ENCODE results near the gene UMODL1. TPM values are rescaled to one million over a fixed set of nuclear protein-coding genes. Genes with fewer than 3 reads are reported as not detected.

UMODL1 gene
- total RNA-seq, 2 donors from 2014 or later, result not detected

DNA sequence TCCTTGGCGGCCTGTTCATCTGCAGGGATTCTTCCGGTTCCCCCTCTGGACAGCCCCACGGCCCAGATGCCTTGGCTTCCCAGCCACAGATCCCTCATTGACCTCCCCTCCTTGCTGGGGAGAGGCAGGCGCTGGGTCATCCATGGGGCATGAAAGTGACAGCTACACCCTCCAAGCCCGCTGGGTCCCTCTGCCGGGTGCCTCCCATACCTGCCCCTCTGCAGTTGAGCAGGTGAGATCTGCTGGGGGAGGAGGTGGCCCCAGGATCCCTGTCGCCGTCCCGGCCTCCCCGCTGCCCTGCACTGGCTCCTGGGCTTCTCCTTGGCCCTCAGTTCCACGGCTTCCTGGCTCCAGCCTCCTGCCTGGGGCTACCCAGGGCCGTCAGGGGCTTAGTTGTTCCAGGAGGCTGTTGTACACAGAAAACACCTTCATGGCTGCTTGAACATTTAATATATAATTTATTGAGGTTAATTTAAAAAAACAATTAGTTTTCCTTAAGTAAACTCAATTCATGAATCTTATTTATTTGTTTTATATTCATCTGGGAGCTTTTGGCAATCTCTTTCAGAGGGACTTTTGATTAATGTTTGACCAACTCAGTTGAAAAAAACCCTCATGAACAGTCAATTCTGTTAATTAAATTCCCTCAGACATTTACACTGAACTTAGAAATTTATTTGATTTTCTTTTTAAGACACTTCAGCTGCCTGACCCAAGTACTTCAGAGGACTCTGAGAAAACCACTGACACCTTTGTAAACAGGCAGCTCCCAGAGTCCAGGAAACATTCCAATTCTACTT, 80.2 kb downstream of the UMODL1 start:
- ATAC-seq (no peak), DNase-seq (no peak)
- intact Hi-C loops (cut with DNase I), result loop anchor here in 1 of 2 donors (5.0 kb wide), 1 partner anchor 291 kb away; no protein-coding TSS in a partner anchor

DNA sequence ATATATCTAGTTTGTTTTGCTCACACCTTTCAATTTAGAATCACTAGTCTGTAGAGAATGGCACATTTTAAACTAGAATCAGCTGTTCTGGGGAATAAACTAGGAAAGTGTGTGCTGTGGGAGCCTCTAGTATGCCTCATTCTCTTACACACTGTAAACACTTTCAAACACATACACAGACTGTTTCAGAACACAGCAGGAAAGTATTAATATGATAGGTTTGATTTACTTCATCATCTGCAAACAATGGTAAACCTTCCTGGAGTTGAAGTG, 80.8 kb downstream of the UMODL1 start:
- ATAC-seq, result no peak
- intact Hi-C loops (cut with DNase I), result loop anchor here in 1 of 2 donors (5.0 kb wide), 1 partner anchor 290 kb away; no protein-coding TSS in a partner anchor
- no peak for DNase-seq

DNA sequence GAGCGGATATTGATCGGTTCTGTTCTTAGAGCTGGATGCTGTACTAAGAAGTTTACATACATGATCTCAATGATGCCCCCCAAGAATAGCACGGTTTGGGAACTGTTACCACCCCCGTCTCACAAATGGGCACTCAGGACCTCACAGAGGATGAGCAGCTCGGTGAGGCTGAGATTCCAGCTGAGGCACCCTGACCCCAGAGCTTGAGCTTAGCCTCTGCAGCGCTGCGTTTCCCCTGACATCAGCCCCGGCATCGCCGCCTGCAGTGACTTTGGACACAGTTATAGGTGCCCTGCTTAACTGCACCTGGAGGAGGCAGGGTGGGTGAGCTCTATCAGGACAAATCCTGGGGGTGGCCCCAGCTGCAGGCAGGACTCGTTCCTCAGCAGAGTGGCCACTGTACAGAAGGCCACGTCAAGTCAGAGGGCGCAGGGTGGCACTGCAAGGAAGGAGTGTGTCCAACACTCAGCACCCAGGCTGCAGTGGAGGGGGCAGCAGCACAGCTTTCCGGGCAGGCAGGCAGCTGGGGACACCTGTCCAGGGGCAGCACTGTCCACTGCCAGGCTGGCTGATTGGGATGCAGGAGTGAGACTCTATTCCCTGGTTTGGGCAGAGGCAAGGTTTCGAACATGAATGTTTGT, 82.0 kb downstream of the UMODL1 start:
- no peak for DNase-seq
- intact Hi-C loops (cut with DNase I), result loop anchor here in 1 of 2 donors (5.0 kb wide), 1 partner anchor 289 kb away; no protein-coding TSS in a partner anchor
- ATAC-seq, result no peak

DNA sequence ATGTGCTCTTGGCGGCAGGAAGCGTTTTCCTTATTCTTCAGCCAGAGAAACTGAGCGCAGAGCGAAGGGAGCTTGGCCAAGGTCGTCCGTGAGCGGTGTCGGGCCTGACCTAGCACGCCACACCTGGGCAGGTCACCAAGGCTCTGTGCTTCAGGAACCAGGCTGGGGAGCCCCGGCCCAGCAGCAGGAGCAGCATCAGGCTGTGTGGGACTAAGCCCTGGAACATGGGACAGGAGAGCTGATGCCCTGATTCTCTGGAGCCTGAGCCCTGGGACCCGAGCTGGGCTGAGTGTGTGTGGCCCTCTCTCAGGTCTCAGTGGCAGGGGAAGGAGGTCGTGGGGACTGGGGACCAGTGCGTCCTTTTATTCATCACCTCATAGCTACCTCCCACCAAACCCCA, 82.6 kb downstream of the UMODL1 start:
- ATAC-seq (no peak), DNase-seq (no peak)
- intact Hi-C loops (cut with DNase I), result loop anchor here in 1 of 2 donors (5.0 kb wide), 1 partner anchor 289 kb away; no protein-coding TSS in a partner anchor

DNA sequence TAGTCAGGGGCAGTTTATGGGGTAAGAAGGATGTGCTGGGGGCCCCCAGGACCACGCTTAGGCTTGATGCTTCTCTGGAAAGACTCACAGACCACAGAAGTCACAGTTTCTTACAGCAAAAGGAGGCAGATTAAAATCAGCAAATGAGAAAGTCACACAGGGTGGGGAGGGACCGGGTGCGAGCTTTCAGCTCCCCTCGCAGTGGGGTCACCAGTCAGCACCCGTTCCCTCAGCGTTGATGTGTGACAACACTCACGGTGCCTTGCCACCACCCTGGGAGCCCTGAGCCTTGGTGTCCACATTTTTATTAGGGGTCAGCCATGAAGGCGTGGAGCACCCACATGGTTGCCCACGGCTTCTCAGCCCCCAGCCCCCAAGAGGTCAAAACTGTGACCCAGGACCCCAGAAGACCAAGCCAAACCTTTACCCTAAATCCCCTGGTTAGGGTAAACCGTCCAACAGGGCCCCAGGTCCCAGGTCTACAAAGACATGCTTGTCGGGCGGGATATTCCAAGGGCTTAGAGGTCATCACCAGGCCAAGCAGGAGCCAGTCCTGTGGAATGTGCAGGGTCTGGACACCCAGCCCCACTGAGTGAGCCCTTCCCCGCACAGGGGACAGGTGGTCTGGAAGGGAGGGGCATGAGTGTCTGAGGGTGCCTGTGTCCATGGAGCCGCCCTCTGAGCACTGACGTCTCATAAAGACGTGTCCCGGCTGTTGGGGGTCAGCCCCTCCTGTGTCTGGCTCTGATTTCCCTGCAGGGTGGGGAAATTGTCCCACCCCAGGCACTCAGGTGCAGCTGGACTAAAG, 83.3 kb downstream of the UMODL1 start:
- DNase-seq (no peak), ATAC-seq (no peak)
- intact Hi-C loops (cut with DNase I), result loop anchor here in 1 of 2 donors (5.0 kb wide), 1 partner anchor 288 kb away; no protein-coding TSS in a partner anchor

DNA sequence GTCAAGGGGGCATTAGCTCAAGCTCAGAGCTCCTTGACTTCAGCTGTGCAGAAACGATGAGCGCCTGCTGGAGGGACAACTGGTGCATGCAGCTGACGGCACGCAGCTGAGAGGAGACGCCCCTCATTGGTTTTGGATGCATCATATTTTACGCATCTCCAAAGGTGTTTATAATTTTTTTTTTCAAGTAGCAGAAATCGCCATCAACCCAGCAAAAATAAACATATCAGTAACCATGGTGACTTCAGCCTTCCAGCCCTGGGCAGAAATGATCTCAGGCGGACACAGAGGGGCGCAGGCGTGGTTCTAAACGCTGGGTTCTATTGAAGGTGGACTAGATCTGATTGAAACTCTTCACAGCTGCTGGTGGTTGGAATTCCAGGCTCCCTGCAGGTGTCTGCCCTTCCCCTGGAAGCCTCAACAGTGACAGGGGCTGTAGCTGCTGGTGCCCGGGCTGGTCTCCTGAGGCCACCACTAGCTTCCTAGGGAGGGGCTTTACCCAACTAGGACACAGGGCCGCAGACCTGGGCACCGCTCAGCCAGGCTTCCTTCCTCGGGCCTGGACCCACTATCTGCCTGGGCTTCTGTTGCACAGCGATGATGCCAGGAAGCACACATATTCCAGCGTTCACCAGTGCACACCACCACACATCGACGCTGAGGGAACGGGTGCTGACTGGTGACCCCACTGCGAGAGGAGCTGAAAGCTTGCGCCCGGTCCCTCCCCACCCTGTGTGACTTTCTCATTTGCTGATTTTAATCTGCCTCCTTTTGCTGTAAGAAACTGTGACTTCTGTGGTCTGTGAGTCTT, 84.1 kb downstream of the UMODL1 start:
- DNase-seq (no peak), ATAC-seq (no peak)
- intact Hi-C loops (cut with DNase I), result no loop called here

DNA sequence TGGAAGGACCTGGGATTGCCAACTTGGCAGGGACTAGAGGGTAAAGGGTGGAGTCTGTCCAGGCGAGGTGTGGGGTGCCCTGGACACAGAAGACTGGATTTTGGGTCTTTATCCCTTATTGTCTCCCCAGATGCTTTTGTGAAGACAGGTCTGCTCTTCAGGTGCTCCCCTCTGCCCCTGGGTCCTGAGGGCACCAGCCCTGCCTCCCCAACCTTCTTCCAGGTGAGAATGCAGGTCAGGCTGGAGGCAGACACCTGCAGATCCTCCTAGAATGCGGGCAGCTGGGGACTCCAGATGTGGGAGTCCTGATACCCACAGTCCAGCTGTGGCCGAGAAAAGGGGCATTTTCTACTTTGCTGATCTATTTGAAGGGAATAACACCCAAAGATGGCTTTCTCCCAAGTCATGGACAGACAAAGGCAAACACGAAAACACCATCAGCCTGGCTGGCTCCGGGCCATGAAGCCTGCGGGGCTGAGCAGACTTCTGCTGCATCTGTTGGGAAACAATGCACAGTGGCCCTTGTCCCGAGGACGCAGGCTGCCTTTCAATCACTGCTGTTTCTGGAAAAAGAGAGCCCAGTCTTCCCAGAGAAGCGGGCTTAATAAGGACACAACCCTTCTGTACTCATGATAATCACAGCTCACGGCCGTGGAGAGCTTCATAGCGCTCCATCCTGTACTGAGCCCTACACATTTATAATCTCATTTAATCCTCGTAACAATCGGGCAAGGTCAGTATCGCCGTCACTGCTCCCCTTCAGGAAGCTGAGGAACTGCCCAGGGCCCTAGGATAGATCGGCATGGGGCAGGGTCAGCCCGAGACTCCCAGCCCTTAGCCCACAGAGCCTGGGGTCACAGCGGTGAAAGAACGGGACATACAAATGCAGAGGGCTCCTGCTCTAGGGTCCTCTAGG, 85.8 kb downstream of the UMODL1 start:
- intact Hi-C loops (cut with DNase I), result no loop called here
- no peak for ATAC-seq
- no peak for DNase-seq

DNA sequence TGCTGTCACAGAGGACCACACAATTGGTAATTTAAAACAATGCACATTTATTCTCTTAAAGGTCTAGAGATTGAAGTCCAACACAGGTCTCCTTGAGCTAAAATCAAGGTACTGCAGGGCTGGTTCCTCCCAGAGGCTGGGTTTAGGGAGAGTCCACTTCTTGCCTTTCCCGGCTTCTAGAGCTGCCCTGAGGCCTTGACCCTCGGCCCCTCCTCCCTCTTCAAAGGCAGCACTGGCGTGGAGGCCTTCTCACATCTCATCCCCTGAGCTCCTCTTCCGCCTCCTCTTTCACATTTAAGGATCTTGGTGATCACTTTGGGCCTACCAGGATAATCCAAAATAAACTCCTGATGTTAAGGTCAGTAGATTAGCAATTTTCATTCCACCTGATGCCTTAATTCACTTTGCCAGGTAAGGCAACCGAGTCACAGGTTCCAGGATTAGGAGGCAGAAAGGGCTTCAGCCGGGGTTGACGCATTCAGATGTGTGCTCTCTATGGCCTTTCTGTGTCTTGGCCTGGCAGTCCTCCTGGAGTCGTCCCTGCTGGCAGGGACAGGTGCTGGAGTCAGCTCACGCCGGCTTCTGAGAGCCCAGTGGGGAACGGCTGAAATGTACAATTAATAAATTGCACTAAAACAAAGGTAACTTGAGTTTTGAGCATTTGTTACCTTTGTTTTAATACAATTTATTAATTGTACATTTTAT, 86.6 kb downstream of the UMODL1 start:
- no peak for ATAC-seq
- intact Hi-C loops (cut with DNase I), result no loop called here

DNA sequence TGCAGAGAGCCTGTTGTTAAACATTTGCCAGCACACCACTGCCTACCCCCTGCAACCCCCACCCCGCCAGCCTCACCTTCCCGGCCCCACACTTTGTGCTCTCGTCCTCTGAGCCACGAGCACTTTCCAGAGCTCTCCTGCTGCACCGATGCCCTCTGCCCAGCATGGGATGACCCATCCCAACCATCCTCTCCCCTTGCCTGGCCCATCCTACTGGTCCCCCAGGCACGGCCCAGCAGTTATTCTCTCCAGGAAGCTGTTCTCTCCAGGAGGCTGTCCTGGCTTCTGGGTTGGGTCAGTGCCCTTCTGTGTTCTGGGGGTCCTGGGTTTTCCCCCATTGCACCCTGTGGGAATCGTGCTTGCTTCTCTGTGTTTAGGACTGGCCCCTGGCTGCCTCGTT, 87.7 kb downstream of the UMODL1 start:
- ATAC-seq (no peak), DNase-seq (no peak)
- intact Hi-C loops (cut with DNase I), result no loop called here

More for the DNA sequence above, 86.6 kb downstream of the UMODL1 start:
- DNase-seq, result no peak

DNA sequence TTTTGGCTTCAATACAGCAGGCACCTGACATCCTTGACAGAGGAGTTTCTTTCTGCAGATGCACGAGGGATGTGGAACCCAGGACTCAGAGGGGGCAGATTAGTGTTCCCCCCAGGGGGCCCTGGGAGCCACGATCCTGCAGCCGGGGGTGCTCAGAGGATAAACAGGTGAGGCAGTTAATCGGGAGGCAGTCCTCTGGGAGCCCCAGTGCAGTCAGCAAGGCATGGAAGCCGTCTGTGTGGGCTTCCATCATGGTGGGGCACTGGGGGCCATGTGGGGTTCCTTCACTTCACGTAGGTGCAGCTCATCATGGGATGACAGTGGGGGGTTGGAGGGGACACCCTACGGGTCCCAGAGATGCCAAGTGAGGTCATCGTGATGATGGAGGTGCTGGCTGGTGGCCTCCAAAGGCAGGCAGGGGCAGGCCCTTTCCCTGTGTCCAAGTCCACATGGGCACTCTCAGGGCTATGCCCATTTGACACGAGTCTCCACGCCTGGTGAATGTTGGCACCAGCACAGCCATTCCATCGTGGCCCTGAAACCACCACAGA, 88.5 kb downstream of the UMODL1 start:
- intact Hi-C loops (cut with DNase I), result loop anchor here in 1 of 2 donors (5.0 kb wide), 1 partner anchor 98 kb away; no protein-coding TSS in a partner anchor
- ATAC-seq, result no peak
- DNase-seq, result no peak

DNA sequence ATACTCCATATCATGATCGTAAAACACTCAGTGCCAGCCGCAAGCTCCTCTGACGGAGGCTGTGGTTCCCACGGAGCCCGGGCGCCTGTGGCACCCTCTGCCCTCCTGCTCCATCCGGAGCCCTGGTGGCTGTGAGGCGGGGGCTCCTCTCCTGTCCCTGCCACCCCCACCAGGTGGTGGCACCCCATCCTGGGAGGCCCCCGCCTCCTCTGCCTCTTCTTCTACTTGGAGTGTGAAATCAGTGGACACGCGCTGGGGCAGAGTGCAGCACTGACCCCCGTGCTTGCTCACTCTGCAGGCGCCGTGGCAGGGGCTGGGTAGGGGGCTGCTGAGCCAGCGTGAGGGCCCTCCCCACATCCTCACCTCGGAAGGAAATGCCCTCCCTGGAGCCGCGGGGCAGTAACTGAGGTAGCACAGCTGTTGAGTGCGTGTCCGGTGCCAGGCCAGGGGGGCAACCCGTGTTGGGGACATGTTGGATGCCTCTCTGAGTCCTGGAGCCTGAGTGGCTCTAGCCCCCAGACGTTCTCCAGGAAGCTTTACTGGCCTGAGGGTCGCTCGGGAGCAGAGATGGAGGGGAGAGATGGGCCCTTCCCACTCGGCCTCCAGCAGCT, 89.1 kb downstream of the UMODL1 start:
- intact Hi-C loops (cut with DNase I), result loop anchor here in 1 of 2 donors (5.0 kb wide), 1 partner anchor 97 kb away; no protein-coding TSS in a partner anchor
- ATAC-seq (no peak), DNase-seq (no peak)

DNA sequence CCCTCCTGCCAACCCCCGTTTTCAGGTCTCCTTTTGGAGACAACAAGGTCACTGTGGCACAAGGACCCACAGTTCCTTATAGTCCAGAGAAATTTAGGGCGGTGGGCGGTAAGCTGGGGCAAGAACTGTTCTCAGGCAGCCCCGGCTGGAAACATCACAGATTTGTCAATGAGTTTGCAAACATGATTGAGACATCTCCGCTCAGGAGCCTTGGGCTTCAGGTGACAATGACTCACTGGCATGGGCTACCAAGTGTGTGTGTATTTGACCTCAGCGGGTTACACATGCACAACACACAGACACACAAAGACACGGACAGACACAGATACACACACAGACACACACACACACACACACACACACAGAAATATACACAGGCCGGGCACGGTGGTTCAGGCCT, 89.6 kb downstream of the UMODL1 start:
- intact Hi-C loops (cut with DNase I), result loop anchor here in 1 of 2 donors (5.0 kb wide), 1 partner anchor 97 kb away; no protein-coding TSS in a partner anchor
- DNase-seq (no peak), ATAC-seq (no peak)

DNA sequence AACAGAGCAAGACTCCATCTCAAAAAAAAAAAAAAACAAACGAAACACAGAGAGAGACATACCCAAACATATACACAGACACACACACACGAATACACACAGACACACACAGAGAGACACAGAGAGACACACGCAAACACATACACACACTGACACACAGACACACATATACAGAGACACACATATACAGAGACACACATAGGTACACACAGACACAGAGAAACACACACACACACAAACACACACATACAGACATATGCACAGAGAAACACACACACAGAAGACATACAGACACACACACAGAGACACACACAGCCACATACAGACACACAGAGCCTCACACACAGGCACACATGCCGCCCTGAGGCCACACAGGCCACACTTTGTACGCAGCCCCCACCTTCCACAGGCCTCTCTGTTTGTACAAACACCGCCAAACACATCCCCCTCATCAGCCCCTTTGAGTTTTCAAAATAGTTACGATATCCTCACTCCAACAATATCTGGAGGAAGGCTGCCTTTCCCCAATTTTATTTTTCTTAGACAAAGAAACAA, 90.4 kb downstream of the UMODL1 start:
- intact Hi-C loops (cut with DNase I), result loop anchor here in 1 of 2 donors (5.0 kb wide), 1 partner anchor 96 kb away; no protein-coding TSS in a partner anchor
- ATAC-seq (no peak), DNase-seq (no peak)

DNA sequence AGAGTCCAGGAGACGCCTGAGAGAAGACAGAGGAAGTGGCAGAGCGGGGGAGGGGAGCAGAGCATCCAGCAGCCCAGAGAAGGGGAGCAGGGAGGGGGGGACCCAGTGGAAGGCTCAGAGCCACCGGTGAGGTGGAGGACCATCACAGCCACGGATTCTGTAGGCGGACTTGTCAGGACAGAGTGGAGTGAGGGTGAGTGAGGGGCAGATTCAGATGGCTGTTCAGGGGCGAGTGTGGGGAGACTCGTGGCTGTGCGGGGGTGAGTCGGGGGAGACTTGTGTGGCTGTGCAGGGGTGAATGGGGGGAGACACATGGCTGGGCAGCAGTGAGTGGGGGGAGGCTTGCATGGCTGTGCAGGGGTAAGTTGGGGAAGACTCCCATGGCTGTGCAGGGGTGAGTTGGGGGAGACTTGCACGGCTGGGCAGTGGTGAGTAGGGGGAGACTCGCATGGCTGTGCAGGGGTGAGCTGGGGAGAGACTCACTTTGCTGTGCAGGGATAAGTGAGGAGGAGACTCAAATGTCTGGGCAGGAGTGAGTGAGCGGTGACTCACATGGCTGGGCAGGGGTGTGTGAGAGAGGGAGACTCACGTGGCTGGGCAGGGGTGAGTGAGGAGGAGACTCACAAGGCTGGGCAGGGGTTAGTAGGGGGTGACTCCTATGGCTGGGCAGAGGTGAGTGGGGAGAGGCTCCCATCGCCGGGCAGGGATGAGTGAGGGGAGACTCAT, 91.0 kb downstream of the UMODL1 start:
- DNase-seq, result no peak
- intact Hi-C loops (cut with DNase I), result loop anchor here in 1 of 2 donors (5.0 kb wide), 1 partner anchor 95 kb away; no protein-coding TSS in a partner anchor
- ATAC-seq, result no peak

DNA sequence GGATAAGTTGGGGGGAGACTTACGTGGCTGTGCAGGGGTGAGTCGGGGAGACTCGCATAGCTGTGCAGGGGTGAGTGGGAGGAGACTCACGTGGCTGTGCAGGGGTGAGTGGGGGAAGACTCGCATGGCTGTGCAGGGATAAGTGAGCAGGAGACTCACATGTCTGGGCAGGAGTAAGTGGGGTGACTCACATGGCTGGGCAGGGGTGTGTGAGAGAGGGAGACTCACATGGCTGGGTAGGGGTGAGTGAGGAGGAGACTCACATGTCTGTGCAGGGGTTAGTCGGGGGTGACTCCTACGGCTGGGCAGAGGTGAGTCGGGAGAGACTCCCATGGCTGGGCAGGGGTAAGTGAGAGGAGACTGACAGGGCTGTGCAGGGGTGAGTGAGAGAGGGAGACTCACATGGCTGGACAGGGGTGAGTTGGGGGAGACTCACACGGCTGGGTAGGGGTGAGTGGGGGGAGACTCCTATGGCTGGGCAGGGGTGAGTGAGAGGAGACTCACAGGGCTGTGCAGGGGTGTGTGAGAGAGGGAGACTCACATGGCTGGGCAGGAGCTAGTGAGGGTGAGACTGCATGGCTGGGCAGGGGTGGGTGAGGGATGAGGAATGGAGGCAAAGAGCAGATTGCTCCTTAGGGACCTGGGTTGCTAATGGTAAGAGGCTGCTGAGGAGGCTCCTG, 91.9 kb downstream of the UMODL1 start:
- intact Hi-C loops (cut with DNase I), result loop anchor here in 1 of 2 donors (5.0 kb wide), 1 partner anchor 94 kb away; no protein-coding TSS in a partner anchor
- ATAC-seq (no peak), DNase-seq (no peak)
